Measurements from ENCODE around the gene SDK1.

GRCh38 chr7:4281231-4281993 is 980.4 kb downstream of the SDK1 start:
- TF ChIP-seq ZNF274 (IDR thresholded peaks at IDR 0.05; ENCODE audit: low read length) (no peak), ZNF274 (tag by site-specific recombination; IDR thresholded peaks at IDR 0.05; ENCODE audit: borderline replicate concordance) (no peak), CTCF (tag by site-specific recombination; IDR thresholded peaks at IDR 0.05) (no peak), ZNF571 (tag by site-specific recombination; IDR thresholded peaks at IDR 0.05) (no peak), ZNF510 (tag by site-specific recombination; IDR thresholded peaks at IDR 0.05; ENCODE audit: insufficient replicate concordance) (no peak)
- TF ChIP-seq, protein P1, sequence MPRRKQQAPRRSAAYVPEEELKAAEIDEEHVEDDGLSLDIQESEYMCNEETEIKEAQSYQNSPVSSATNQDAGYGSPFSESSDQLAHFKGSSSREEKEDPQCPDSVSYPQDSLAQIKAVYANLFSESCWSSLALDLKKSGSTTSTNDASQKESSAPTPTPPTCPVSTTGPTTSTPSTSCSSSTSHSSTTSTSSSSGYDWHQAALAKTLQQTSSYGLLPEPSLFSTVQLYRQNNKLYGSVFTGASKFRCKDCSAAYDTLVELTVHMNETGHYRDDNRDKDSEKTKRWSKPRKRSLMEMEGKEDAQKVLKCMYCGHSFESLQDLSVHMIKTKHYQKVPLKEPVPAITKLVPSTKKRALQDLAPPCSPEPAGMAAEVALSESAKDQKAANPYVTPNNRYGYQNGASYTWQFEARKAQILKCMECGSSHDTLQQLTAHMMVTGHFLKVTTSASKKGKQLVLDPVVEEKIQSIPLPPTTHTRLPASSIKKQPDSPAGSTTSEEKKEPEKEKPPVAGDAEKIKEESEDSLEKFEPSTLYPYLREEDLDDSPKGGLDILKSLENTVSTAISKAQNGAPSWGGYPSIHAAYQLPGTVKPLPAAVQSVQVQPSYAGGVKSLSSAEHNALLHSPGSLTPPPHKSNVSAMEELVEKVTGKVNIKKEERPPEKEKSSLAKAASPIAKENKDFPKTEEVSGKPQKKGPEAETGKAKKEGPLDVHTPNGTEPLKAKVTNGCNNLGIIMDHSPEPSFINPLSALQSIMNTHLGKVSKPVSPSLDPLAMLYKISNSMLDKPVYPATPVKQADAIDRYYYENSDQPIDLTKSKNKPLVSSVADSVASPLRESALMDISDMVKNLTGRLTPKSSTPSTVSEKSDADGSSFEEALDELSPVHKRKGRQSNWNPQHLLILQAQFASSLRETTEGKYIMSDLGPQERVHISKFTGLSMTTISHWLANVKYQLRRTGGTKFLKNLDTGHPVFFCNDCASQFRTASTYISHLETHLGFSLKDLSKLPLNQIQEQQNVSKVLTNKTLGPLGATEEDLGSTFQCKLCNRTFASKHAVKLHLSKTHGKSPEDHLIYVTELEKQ (tag by site-specific recombination; IDR thresholded peaks at IDR 0.05; ENCODE audit: borderline replicate concordance), result no peak

Data from HEK293 (cell line).